WTC11 (cell line): ENCODE measurements around the gene CALU. TPM values are rescaled to one million over a fixed set of nuclear protein-coding genes. Genes with fewer than 3 reads are reported as not detected.
A peak's percentile ranks its signal among the peaks of the same experiment; 100 is the strongest.

ENCODE experiments used
- ATAC-seq: fragments of 200-7000 bp; cut with Tn5 transposase; 2 replicates; pipeline ENCODE4 v1.10.0; 2021; ENCODE audit warnings: mild to moderate bottlenecking, moderate library complexity
- CTCF ChIA-PET: fragments of 300-600 bp; sonication (Branson Sonifier 250); formaldehyde crosslinking; loops from one replicate; lab custom pipeline; 2021; ENCODE audit warnings: antibody characterized with exemption; lab: Charles Lee
- POLR2A ChIA-PET: fragments of 350-600 bp; sonication (Branson Sonifier 250); formaldehyde crosslinking; loops from one replicate; lab custom pipeline; 2021; ENCODE audit warnings: antibody characterized with exemption; lab: Charles Lee
- DNase-seq: peaks from one replicate; pipeline ENCODE4 v3.0.0; 2021; ENCODE audit warnings: low spot score
- H3K27ac Mint-ChIP-seq: 2 replicates; pipeline ENCODE4 v1.8.0; 2021; ENCODE audit warnings: mixed read lengths
- H3K27me3 Mint-ChIP-seq: 2 replicates; pipeline ENCODE4 v1.8.0; 2021; ENCODE audit warnings: low read depth, mild to moderate bottlenecking, moderate library complexity, mixed read lengths
- H3K36me3 Mint-ChIP-seq: 2 replicates; pipeline ENCODE4 v1.8.0; 2021; ENCODE audit warnings: mixed read lengths
- H3K4me1 Mint-ChIP-seq: 2 replicates; pipeline ENCODE4 v1.8.0; 2022; ENCODE audit warnings: mixed read lengths
- H3K4me3 Mint-ChIP-seq: 2 replicates; pipeline ENCODE4 v1.8.0; 2021; ENCODE audit warnings: mild to moderate bottlenecking, moderate library complexity, mixed read lengths
- H3K9me3 Mint-ChIP-seq: 2 replicates; pipeline ENCODE4 v1.8.0; 2021; ENCODE audit warnings: mixed read lengths
- CREM ChIP-seq: sonication (generic); formaldehyde crosslinking; IDR thresholded peaks from 2 replicates; pipeline ENCODE4 v1.8.1; 2022; ENCODE audit warnings: mild to moderate bottlenecking, missing genetic modification reagents, moderate library complexity
- E2F5 ChIP-seq: sonication (generic); formaldehyde crosslinking; IDR thresholded peaks from 2 replicates; pipeline ENCODE4 v1.8.1; 2022; ENCODE audit warnings: mild to moderate bottlenecking, moderate library complexity, missing genetic modification reagents
- EMX1 ChIP-seq: fragments of 250-450 bp; sonication (Bioruptor Pico); IDR thresholded peaks from 2 replicates; pipeline ENCODE4 v1.8.0; 2021; ENCODE audit warnings: mild to moderate bottlenecking
- IRF1 ChIP-seq: sonication (generic); formaldehyde crosslinking; IDR thresholded peaks from 2 replicates; pipeline ENCODE4 v1.8.0; 2023; ENCODE audit warnings: missing genetic modification reagents
- JAZF1 ChIP-seq: fragments of 250-450 bp; sonication (Bioruptor Pico); IDR thresholded peaks from 2 replicates; pipeline ENCODE4 v1.9.0; 2021; ENCODE audit warnings: moderate library complexity, mild to moderate bottlenecking, inconsistent platforms
- MAX ChIP-seq: sonication (generic); formaldehyde crosslinking; IDR thresholded peaks from 2 replicates; pipeline ENCODE4 v1.8.0; 2022; ENCODE audit warnings: mild to moderate bottlenecking, missing genetic modification reagents
- MXD4 ChIP-seq: fragments of 250-450 bp; sonication (Bioruptor Pico); IDR thresholded peaks from 2 replicates; pipeline ENCODE4 v1.8.0; 2021; ENCODE audit warnings: mild to moderate bottlenecking, moderate library complexity, borderline replicate concordance
- NFE2L1 ChIP-seq: sonication (generic); formaldehyde crosslinking; IDR thresholded peaks from 2 replicates; pipeline ENCODE4 v1.8.1; 2023; ENCODE audit warnings: missing genetic modification reagents
- NFYB ChIP-seq: sonication (generic); formaldehyde crosslinking; conservative IDR thresholded peaks from 2 replicates; pipeline ENCODE4 v1.8.0; 2022; ENCODE audit warnings: low read depth, missing genetic modification reagents
- NR2C2 ChIP-seq: sonication (generic); formaldehyde crosslinking; IDR thresholded peaks from 2 replicates; pipeline ENCODE4 v1.8.0; 2022; ENCODE audit warnings: mild to moderate bottlenecking, missing genetic modification reagents
- NR3C1 ChIP-seq: sonication (generic); formaldehyde crosslinking; conservative IDR thresholded peaks from 2 replicates; pipeline ENCODE4 v1.8.1; 2023; ENCODE audit warnings: low read depth, mild to moderate bottlenecking, missing genetic modification reagents
- OVOL2 ChIP-seq: fragments of 250-450 bp; sonication (Bioruptor Pico); IDR thresholded peaks from 2 replicates; pipeline ENCODE4 v1.9.0; 2021; ENCODE audit warnings: mild to moderate bottlenecking, borderline replicate concordance
- PRDM15 ChIP-seq: sonication (generic); formaldehyde crosslinking; IDR thresholded peaks from 2 replicates; pipeline ENCODE4 v1.8.0; 2022; ENCODE audit warnings: missing genetic modification reagents
- PREB ChIP-seq: sonication (generic); formaldehyde crosslinking; IDR thresholded peaks from 2 replicates; pipeline ENCODE4 v1.8.1; 2022; ENCODE audit warnings: mild to moderate bottlenecking, missing genetic modification reagents, moderate library complexity, borderline replicate concordance
- SMAD3 ChIP-seq: sonication (generic); formaldehyde crosslinking; IDR thresholded peaks from 2 replicates; pipeline ENCODE4 v1.8.0; 2022; ENCODE audit warnings: missing genetic modification reagents, mild to moderate bottlenecking, borderline replicate concordance
- SMAD4 ChIP-seq: sonication (generic); formaldehyde crosslinking; IDR thresholded peaks from 2 replicates; pipeline ENCODE4 v1.8.0; 2022; ENCODE audit warnings: mild to moderate bottlenecking, missing genetic modification reagents
- USF1 ChIP-seq: sonication (generic); formaldehyde crosslinking; IDR thresholded peaks from 2 replicates; pipeline ENCODE4 v1.8.0; 2022; ENCODE audit warnings: mild to moderate bottlenecking, missing genetic modification reagents
- ZBTB21 ChIP-seq: sonication (generic); formaldehyde crosslinking; IDR thresholded peaks from 2 replicates; pipeline ENCODE4 v1.8.1; 2023; ENCODE audit warnings: mild to moderate bottlenecking, missing genetic modification reagents, borderline replicate concordance
- ZMAT4 ChIP-seq: fragments of 250-450 bp; sonication (Bioruptor Pico); IDR thresholded peaks from 2 replicates; pipeline ENCODE4 v1.9.0; 2021; ENCODE audit warnings: mild to moderate bottlenecking
- ZNF121 ChIP-seq: sonication (generic); formaldehyde crosslinking; IDR thresholded peaks from 2 replicates; pipeline ENCODE4 v1.8.0; 2023; ENCODE audit warnings: missing genetic modification reagents
- ZNF138 ChIP-seq: sonication (generic); formaldehyde crosslinking; conservative IDR thresholded peaks from 2 replicates; pipeline ENCODE4 v1.8.1; 2022; ENCODE audit warnings: mild to moderate bottlenecking, moderate library complexity, missing genetic modification reagents
- ZNF263 ChIP-seq: sonication (generic); formaldehyde crosslinking; IDR thresholded peaks from 2 replicates; pipeline ENCODE4 v1.8.1; 2022; ENCODE audit warnings: low read depth, mild to moderate bottlenecking, moderate library complexity, missing genetic modification reagents
- ZNF671 ChIP-seq: fragments of 250-450 bp; sonication (Bioruptor Pico); IDR thresholded peaks from 2 replicates; pipeline ENCODE4 v1.8.0; 2021; ENCODE audit warnings: mild to moderate bottlenecking
- total RNA-seq: library from RNA; stranded (reverse); gene quantifications from 3 replicates; pipeline ENCODE4 v1.2.3, GENCODE V29; 2021

CALU gene
- total RNA-seq, 1 experiment from 2014 or later, result 150 TPM

GRCh38 chr7:128763541-128763940 is 24.4 kb downstream of the CALU start:
- no peak for ATAC-seq
- no peak overlapping the region for H3K4me3 Mint-ChIP-seq
- no peak for TF ChIP-seq NR3C1 (CRISPR knock-in tag)
- TF ChIP-seq ZNF138 (CRISPR knock-in tag), result no peak
- no peak for TF ChIP-seq CREM (CRISPR knock-in tag)
- TF ChIP-seq PRDM15, result no peak
- no peak for TF ChIP-seq PREB
- TF ChIP-seq ZNF671, result no peak
- TF ChIP-seq SMAD3 (CRISPR knock-in tag), result no peak
- TF ChIP-seq, all 79 proteins: peak for 0
- peaks cover 64% of the 10 kb centered on the region for H3K36me3 Mint-ChIP-seq
- POLR2A ChIA-PET, result no interaction called here
- H3K27me3 Mint-ChIP-seq, result no peaks in the 10 kb centered on the region
- no peak overlapping the region for H3K27ac Mint-ChIP-seq
- no peaks in the 10 kb centered on the region for H3K4me1 Mint-ChIP-seq
- H3K9me3 Mint-ChIP-seq, result no peaks in the 10 kb centered on the region
- DNase-seq, result no peak
- CTCF ChIA-PET, result no interaction called here

GRCh38 chr7:128767475-128768110 is 28.4 kb downstream of the CALU start:
- peak overlapping the region; percentile 50; the same call in 1 of the 2 replicates for H3K27ac Mint-ChIP-seq
- ChIA-PET POLR2A (interaction anchor here (0.5 kb wide), 1 partner anchor 283 kb away, joined by 3 read pairs; no protein-coding TSS in a partner anchor), CTCF (interaction anchor here (0.9 kb wide), 1 partner anchor 14 kb away, joined by 4 read pairs; no protein-coding TSS in a partner anchor)
- no peak for ATAC-seq
- H3K4me1 Mint-ChIP-seq, result no peaks in the 10 kb centered on the region
- H3K4me3 Mint-ChIP-seq, result no peak overlapping the region
- H3K9me3 Mint-ChIP-seq, result no peaks in the 10 kb centered on the region
- H3K36me3 Mint-ChIP-seq, result peaks cover 75% of the 10 kb centered on the region
- no peak for DNase-seq
- TF ChIP-seq ZBTB21 (CRISPR knock-in tag) (no peak), MAX (CRISPR knock-in tag) (no peak), NFYB (no peak), ZNF121 (no peak), SMAD4 (CRISPR knock-in tag) (no peak), OVOL2 (CRISPR knock-in tag) (no peak), JAZF1 (CRISPR knock-in tag) (no peak), ZNF263 (CRISPR knock-in tag) (no peak), USF1 (no peak), NR2C2 (CRISPR knock-in tag) (no peak), ZMAT4 (CRISPR knock-in tag) (no peak), EMX1 (CRISPR knock-in tag) (no peak), NFE2L1 (CRISPR knock-in tag) (no peak), IRF1 (CRISPR knock-in tag) (no peak), E2F5 (CRISPR knock-in tag) (no peak), MXD4 (CRISPR knock-in tag) (no peak), ZNF138 (CRISPR knock-in tag) (no peak)
- H3K27me3 Mint-ChIP-seq, result no peaks in the 10 kb centered on the region
